Measurements from ENCODE around the gene LCN2.

The LCN2 gene

DNA sequence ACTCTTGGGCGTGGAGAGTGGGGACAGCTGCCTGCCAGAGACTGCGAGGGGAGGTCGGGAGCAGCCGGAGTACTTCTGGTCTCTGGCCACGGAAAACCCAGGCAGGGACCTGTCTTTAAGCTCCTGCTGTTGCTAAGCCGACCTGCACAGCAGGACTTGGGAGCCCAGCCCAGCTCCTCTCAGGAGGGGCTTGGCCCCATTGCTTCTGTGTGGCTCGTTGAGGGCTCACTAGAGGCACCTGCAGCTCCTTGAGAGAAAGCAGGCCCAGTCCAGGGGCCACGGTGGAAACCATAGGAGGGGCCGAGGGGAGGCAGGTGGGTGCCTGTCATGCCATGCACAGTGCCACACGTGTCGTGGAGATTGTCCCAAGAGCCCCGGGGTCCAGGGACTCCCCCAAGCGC lies 3.3 kb upstream of the LCN2 start:
- no peaks in the 10 kb centered on the region for H3K36me3 ChIP-seq (replicated peaks)
- no peaks in the 10 kb centered on the region for H3K27me3 ChIP-seq (replicated peaks)
- no peak for DNase-seq
- no peak for TF ChIP-seq CTCF (IDR thresholded peaks at IDR 0.05; ENCODE audit: low read depth, low read length, missing control alignments)
- in situ Hi-C loops (cut with HindIII; ENCODE audit: low pct_ligation_motif_present, low sequenced_read_pairs): no loop called here
- H3K27ac ChIP-seq: no peak overlapping the region
- no peak overlapping the region for H3K4me3 ChIP-seq (ENCODE audit: low read depth, low read length)

- DNase-seq: no peak
These were observed 2.6 kb upstream of the LCN2 start for GRCh38 chr9:128146591-128147120.

GRCh38 chr9:128148509-128149000 lies 698 bp upstream of the LCN2 start:
- H3K27ac ChIP-seq: no peak overlapping the region
- no peak for TF ChIP-seq CTCF (IDR thresholded peaks at IDR 0.05; ENCODE audit: low read depth, low read length, missing control alignments)
- in situ Hi-C loops (cut with HindIII; ENCODE audit: low pct_ligation_motif_present, low sequenced_read_pairs): no loop called here
- no peaks in the 10 kb centered on the region for H3K36me3 ChIP-seq (replicated peaks)
- no peaks in the 10 kb centered on the region for H3K27me3 ChIP-seq (replicated peaks)
- H3K4me3 ChIP-seq (ENCODE audit: low read depth, low read length): no peak overlapping the region
- DNase-seq: no peak

More at GRCh38 chr9:128146591-128147120, 2.6 kb upstream of the LCN2 start:
- Histone ChIP-seq H3K4me3 (ENCODE audit: low read depth, low read length) (no peak overlapping the region), H3K36me3 (replicated peaks) (no peaks in the 10 kb centered on the region), H3K27ac (no peak overlapping the region), H3K27me3 (replicated peaks) (no peaks in the 10 kb centered on the region)
- no peak for TF ChIP-seq CTCF (IDR thresholded peaks at IDR 0.05; ENCODE audit: low read depth, low read length, missing control alignments)
- in situ Hi-C loops (cut with HindIII; ENCODE audit: low pct_ligation_motif_present, low sequenced_read_pairs): no loop called here

DNA sequence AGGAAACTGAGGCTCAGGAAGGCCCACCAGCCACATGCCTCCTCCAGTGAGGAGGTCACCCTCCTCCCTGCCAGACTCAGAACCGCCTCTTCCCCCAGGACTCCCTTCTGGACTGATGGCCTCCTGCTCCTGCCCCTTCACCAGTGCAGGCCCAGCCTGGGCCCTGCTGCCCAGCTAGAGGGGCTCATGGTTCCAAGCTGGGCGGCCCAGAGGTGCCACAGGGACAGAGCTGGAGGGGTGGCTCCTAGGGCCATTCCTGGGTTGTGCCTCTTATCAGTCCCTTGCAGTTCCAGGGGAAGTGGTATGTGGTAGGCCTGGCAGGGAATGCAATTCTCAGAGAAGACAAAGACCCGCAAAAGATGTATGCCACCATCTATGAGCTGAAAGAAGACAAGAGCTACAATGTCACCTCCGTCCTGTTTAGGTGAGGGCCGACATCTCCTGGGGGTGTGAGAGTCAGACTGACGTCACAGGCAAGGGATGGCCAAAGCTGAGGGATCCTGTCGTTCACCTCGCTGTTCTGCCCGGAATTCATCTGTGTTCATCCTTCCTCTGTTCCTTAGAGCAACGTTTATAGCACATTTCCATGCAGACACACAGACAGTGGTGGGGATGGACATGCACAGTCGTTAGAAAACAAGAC lies 819 bp downstream of the LCN2 start:
- Histone ChIP-seq H3K27ac (no peak overlapping the region), H3K36me3 (replicated peaks) (no peaks in the 10 kb centered on the region), H3K4me3 (ENCODE audit: low read depth, low read length) (no peak overlapping the region), H3K27me3 (replicated peaks) (no peaks in the 10 kb centered on the region)
- TF ChIP-seq CTCF (IDR thresholded peaks at IDR 0.05; ENCODE audit: low read depth, low read length, missing control alignments): no peak
- in situ Hi-C loops (cut with HindIII; ENCODE audit: low pct_ligation_motif_present, low sequenced_read_pairs): no loop called here
- DNase-seq: no peak

- no peak overlapping the region for H3K4me3 ChIP-seq (ENCODE audit: low read depth, low read length)
- in situ Hi-C loops (cut with HindIII; ENCODE audit: low pct_ligation_motif_present, low sequenced_read_pairs): no loop called here
- no peaks in the 10 kb centered on the region for H3K27me3 ChIP-seq (replicated peaks)
- H3K27ac ChIP-seq: no peak overlapping the region
- DNase-seq: no peak
- TF ChIP-seq CTCF (IDR thresholded peaks at IDR 0.05; ENCODE audit: low read depth, low read length, missing control alignments): peak; percentile 50
- no peaks in the 10 kb centered on the region for H3K36me3 ChIP-seq (replicated peaks)
These were observed 1.5 kb downstream of the LCN2 start for GRCh38 chr9:128150594-128151308.

Data from brain microvascular endothelial cell (primary cell).